ENCODE results near the gene AFF3.

Gene AFF3

GRCh38 chr2:99648178-99648844, 494.1 kb downstream of the AFF3 start:
- DNase-seq = no peak

DNA sequence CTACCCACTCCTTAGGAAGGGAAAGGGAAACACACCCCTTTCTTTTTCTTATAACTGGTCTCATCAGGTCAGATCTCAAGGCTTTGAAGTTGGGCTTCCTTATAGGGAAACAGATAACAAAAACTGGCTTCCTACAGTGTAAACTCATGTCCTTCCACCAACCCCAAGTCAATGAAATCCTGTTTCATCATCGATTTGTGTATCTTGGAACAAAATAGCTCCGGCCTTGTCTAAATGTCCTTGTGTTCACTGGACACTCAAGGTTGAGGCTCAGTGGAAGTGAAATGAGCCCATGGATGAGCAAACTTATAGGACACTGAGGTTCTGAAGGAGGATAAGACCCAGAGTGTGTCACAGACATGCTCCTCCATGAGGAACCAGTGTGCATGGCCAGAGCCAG, 496.4 kb downstream of the AFF3 start:
- DNase-seq = no peak

DNA sequence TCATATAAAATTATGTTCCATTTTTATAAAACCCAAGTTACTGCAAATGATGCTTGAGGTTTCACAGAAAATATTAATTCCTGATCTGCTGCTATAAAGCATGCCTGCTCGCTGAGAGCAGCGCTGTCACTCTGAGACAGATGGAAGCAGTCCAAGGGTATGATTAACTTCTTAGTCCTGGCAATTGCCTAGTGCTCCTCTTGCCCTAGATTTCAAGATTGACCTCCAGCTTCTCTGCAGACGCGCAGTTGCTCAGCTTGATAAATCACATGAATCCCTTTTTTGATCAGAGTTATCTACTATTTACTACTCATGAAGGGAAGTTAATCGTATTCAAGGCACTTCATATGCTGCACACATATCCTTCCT, 498.0 kb downstream of the AFF3 start:
- DNase-seq = no peak

DNA sequence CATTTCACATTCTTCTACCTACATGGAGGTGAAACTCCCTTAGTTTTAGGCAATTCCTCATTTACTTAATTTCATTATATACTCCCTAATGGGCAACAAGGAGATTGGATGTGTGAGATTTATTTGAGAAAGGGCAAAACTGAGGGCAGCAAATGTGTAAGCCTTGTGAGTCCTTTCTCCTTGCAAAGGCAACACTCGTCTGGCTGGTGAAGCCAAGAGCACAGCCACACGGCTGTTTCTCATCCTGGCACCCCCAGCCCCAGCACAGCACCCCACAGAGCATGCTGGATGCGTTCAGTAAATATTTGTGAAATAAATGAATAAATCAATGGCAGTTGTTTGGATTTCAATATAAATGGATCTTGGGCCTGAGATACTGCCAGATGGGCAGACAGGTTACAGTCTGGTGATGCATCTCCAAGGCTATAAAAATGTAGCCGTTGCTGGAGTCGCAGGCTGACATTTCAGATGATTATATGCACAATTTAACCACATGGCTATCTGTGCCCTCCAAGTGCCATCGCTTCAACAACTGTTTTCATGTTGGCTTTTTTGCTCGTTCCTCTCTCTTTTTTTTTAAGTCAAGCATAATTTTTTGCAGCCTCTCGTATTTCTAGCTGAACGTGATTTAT, 498.5 kb downstream of the AFF3 start:
- DNase-seq = no peak

GRCh38 chr2:99641999-99642398, 500.4 kb downstream of the AFF3 start:
- no peak for DNase-seq

DNA sequence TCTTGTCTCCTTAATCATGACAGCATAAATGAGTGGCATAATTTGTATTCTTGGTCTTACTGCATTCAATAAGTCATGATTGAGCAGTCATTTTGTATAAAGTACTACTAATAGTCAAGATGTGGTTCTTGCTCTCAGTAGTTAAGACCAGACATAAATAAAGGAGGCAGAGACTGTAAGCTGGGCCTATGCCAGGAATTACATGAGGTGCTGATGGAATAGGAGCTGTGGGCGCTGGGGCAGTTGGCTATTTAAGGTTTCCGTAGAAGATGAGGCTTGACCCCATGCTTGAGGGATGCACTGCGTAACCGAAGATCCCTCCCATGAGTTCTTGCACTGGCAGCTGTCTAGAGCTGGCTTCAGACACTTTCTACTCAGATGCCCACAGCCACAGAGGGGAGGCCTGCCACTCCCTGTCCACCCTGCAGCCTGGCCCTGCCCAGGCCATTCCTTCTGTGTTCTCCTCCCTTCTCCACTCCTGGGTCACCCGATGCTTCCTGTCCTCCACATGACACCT, 501.7 kb downstream of the AFF3 start:
- DNase-seq = no peak

GRCh38 chr2:99638791-99639190, 503.6 kb downstream of the AFF3 start:
- DNase-seq = no peak

DNA sequence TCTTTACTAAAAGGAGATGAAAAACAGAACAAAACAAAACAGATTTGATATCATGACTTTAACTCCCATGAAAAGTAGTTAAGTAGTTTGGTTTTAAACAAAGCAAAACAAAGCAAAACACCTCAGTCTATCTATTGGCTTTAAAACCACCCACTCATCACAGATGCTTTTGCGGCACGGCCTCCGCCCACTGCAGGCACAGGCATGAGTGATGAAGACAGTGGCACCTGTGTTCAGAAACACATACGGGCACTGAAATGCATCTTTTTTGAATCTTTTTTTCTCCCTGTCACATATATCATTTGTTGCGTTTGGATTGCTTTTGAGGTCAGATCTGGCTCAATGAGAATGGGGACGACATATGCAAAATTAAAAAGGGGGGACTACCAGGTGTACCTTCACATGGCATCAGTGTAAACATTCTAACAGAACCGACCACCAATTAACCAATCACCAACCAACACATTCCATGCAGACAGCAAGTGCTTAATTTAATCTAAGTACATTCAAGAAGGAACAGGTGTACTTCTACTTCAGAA, 505.2 kb downstream of the AFF3 start:
- DNase-seq = no peak

- DNase-seq = no peak
These were observed 506.0 kb downstream of the AFF3 start for GRCh38 chr2:99636144-99637034.

- no peak for DNase-seq
These were observed 506.7 kb downstream of the AFF3 start for GRCh38 chr2:99635710-99636109.

- DNase-seq = no peak
These were observed 508.2 kb downstream of the AFF3 start for GRCh38 chr2:99634234-99634633.

DNA sequence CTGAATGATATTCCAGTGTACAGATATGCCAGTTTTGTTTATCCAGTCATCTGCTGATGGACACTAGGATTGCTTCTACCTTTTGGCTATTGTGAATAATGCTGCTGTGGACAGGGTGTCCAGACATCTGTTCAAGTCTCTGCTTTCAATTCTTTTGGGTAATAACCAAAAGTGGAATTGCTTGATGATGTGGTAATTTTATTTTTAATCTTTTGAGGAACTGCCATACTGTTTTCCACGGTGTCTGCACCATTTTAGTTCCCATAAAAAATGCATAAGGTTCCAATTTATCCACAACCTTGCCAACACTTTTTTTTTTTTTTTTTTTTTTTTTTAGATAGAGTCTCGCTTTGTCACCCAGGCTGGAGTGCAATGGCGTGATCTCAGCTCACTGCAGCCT, 510.7 kb downstream of the AFF3 start:
- DNase-seq = no peak

DNA sequence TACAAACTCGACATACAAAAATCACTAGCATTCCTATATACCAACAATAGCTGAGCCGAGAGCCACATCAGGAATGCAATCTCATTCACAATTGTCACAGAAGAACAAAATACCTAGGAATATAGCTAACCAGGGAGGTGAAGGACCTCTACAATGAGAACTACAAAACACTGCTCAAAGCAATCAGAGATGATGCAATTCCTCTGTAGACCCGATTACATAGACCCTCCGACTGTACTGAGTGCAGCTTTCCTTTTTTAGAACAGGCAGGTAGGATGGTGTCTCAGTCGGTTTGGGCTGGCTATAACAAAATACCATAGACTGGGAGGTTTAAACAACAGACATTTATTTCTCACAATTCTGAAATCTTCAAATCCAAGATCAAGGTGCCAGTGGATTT, 513.1 kb downstream of the AFF3 start:
- DNase-seq = no peak

GRCh38 chr2:99626158-99626557, 516.2 kb downstream of the AFF3 start:
- DNase-seq = no peak

- no peak for DNase-seq
These were observed 517.7 kb downstream of the AFF3 start for GRCh38 chr2:99624677-99625076.

- DNase-seq = no peak
These were observed 518.8 kb downstream of the AFF3 start for GRCh38 chr2:99623613-99624012.

- no peak for DNase-seq
These were observed 519.4 kb downstream of the AFF3 start for GRCh38 chr2:99623035-99623434.

DNA sequence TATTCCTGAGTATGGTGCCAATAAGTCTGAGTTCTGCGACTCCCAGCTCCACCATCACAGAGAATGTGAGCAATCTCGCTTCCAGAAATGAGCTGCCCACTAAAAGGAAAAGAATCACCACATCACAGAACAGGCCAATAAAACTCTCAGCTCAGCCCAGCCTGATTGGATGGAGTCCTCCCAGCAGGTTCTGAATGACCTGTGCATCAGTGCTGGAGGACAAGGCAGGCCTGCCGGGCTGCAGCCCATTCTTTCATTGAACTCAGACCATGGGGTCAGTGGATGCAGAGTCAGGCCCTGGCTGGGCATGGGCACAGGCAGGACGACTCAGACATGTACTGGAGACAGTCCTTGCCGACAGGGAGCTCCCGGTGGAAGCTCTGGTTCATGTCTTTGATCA, 519.9 kb downstream of the AFF3 start:
- no peak for DNase-seq

DNA sequence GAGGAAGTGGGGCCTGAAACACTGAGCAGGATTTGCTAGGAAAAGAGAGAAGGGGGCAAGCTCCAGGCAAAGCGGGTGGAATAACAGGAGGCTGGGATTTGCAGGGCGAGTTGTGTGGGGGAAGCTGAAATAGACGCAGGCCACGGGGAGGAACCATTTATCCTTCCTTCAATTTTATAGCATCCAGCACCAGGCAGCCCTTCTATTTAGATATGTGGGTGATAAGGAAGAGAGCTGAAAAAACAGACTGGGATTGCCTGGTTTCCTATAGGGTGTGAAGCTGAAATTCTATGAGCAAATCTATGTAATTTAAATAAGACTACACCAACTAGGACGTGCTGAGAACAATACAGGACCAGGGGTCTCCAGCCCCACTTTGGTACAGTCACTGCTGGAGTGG, 520.6 kb downstream of the AFF3 start:
- DNase-seq = no peak

DNA sequence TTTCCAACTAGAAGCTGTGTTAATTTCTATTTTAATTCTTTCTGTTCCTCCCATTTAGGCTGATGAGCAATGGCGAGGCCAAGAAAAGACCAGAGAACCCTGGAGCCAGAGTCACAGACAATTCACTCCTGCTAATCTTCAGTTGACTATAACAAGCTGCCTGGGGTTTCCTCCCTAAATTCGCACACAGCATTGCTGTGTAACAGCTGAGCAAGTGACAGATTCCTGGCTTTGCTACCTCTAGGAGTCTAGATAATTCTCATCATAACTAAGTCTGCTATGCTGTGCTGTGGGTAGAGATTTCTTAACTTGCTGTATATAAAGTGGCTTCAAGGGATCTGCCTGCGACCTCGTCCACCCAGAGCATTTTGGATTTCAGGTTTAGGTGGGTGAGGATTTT, 521.3 kb downstream of the AFF3 start:
- DNase-seq = no peak

DNA sequence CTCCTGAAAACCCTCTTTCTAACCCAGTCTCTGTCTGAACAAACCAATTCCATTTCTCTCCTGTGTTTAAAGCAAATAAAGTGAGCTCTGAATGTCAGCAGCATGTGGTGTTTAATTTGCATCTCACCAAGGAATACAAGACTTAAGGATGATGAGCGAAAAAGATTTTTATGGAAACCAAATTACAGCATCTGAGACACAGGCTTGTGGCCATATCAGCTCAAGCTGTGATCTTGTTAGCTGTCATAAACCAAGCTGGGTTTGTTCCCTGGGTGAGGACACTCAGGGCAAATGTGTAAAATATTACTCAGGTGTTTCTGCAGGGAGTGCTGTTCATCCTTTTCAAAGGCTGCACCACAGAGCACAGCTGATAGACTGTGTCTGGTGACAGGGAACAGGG, 523.2 kb downstream of the AFF3 start:
- DNase-seq = no peak

- DNase-seq = no peak
These were observed 523.8 kb downstream of the AFF3 start for GRCh38 chr2:99618579-99619097.

DNA sequence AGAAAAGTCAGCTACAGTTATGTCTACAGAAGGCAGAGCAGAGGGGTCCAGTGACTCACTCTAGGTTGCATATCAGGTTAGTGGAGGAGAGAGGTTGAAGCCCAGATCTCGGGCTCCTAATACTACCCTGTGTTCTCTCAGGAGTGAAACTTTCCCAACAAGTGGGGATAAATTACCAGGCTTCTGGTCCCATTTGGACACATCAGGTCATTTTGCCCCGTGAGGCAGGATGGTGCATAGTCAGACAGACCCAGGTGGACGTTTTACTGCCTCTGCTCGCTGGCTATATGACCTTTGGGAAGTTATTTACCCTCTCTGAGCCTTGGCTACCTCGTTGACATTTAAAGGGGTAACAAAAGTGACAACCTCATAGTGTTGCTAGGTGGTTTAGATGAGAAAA, 524.6 kb downstream of the AFF3 start:
- no peak for DNase-seq

Measured in stimulated activated naive CD4-positive, alpha-beta T cell treated with Interleukin-2 at 50 U/mL for 16 hours (primary cell).